Lung (tissue), 12 donors: ENCODE measurements around the gene TSSC4. TPM values are rescaled to one million over a fixed set of nuclear protein-coding genes. Genes with fewer than 3 reads are reported as not detected.
A peak's percentile ranks its signal among the peaks of the same experiment; 100 is the strongest.

Source experiments
- ATAC-seq: fragments of 200-7000 bp; cut with Tn5 transposase; one replicate; pipeline ENCODE4 v1.9.1; 2020; ENCODE audit warnings: moderate number of reproducible peaks; ENCODE audit not compliant: insufficient read depth, low FRiP score
- DNase-seq, 3 donors: peaks; one replicate each; pipeline ENCODE4 v3.0.0-alpha.2; 2013 to 2017
- H3K27ac ChIP-seq, 2 donors: one replicate each; pipeline ENCODE4 v1.5.1; 2013; ENCODE audit warnings: mild to moderate bottlenecking in 2 of 2, moderate library complexity in 2 of 2, control low read depth in 1 of 2, inconsistent platforms in 1 of 2, low read depth in 1 of 2, low read length in 1 of 2
- H3K27me3 ChIP-seq, 3 donors: one replicate each; pipeline ENCODE4 v1.5.1; 2013; ENCODE audit warnings: low read length in 2 of 3; ENCODE audit not compliant: control insufficient read depth in 3 of 3, insufficient read depth in 3 of 3
- H3K36me3 ChIP-seq, 4 donors: one replicate each; pipeline ENCODE4 v1.5.1; 2013; ENCODE audit warnings: low read length in 4 of 4, mild to moderate bottlenecking in 1 of 4, moderate library complexity in 1 of 4; ENCODE audit not compliant: control insufficient read depth in 4 of 4, insufficient read depth in 4 of 4
- H3K4me1 ChIP-seq, 5 donors: one replicate each; pipeline ENCODE4 v1.5.1; 2013; ENCODE audit warnings: low read length in 5 of 5, mild to moderate bottlenecking in 2 of 5, moderate library complexity in 1 of 5; ENCODE audit not compliant: control insufficient read depth in 5 of 5, insufficient read depth in 5 of 5
- H3K4me3 ChIP-seq: one replicate; pipeline ENCODE4 v1.5.1; 2013; ENCODE audit warnings: mild to moderate bottlenecking, control low read depth, moderate library complexity
- H3K9ac ChIP-seq, 2 donors: one replicate each; pipeline ENCODE4 v1.5.1; 2013; ENCODE audit warnings: low read length in 2 of 2, control low read depth in 1 of 2; ENCODE audit not compliant: insufficient read depth in 1 of 2
- H3K9me3 ChIP-seq, 4 donors: one replicate each; pipeline ENCODE4 v1.5.1; 2013; ENCODE audit warnings: low read length in 3 of 4, mild to moderate bottlenecking in 1 of 4, moderate library complexity in 1 of 4; ENCODE audit not compliant: control insufficient read depth in 4 of 4, insufficient read depth in 3 of 4
- WGBS, 2 donors: extraction: QIAGEN DNeasy Blood & Tissue Kit; methylation state at CpG; one replicate each; pipeline ENCODE4 v1.1.7; 2013; 5-methylcytosine and 5-hydroxymethylcytosine counted together
- polyA plus RNA-seq, 2 donors: library from polyadenylated mRNA; stranded (reverse); fragments of 200-250 nt; gene quantifications; one replicate each; pipeline ENCODE4 v1.2.1, GENCODE V29; 2013
- total RNA-seq, 2 donors: library from RNA; depleted of rRNA in 1 of 2; stranded (reverse); fragments of >200 nt in 1 of 2; gene quantifications; one replicate each; pipeline ENCODE4 v1.2.1, GENCODE V29; 2014 to 2021
- TF ChIP-seq, protein P1 (sequence below): IDR thresholded peaks from 2 replicates; pipeline ENCODE4 v1.5.1; 2012; ENCODE audit warnings: mild to moderate bottlenecking; ENCODE audit errors: control extremely low read depth, extremely low read depth
- donor health status: control.
- donor health status: control.
- donor health status: Bipolar disorder and iron deficiency.
- donor health status: healthy.
- donor health status: DM: yes; HTN: yes; CAD: no.

Gene TSSC4
- total and polyA plus RNA-seq, 4 donors, result 25.1 to 56.5 (median 49.8) TPM

DNA sequence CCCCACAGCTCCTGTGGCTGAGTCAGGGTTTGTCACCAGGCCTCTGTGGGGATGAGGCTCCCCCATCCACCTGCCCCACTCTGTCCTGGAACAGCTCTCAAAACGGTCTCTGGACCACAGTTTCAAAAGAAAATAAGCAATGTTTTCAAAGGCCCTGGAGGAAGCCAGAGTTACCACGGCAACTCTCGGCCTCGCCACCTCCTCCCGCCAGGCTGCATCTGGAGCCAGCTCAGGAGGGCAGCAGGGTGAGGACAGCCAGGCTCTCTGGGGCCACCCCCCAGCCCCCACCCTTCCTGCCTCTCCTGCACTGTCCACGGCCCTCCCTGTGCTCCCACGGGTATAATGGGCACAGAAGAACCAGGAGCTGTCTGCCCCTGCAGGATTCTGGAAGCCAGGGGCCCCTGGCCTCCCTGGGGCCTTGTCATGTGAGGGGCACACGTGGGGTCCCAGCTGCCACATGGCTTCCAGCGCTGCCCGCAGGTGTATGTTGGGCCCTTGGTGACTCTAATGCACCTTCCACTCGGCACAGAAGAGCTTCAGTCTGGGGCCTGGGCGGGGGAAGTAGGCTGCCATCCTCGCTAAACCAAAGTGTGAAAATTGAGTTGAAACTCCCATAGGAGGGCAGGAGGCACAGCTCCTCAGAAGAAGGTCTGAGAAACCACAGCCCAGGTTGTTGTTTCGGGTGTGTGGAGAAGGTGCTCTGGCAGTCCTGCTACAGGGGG, 13.1 kb upstream of the TSSC4 start:
- no peak for ATAC-seq

DNA sequence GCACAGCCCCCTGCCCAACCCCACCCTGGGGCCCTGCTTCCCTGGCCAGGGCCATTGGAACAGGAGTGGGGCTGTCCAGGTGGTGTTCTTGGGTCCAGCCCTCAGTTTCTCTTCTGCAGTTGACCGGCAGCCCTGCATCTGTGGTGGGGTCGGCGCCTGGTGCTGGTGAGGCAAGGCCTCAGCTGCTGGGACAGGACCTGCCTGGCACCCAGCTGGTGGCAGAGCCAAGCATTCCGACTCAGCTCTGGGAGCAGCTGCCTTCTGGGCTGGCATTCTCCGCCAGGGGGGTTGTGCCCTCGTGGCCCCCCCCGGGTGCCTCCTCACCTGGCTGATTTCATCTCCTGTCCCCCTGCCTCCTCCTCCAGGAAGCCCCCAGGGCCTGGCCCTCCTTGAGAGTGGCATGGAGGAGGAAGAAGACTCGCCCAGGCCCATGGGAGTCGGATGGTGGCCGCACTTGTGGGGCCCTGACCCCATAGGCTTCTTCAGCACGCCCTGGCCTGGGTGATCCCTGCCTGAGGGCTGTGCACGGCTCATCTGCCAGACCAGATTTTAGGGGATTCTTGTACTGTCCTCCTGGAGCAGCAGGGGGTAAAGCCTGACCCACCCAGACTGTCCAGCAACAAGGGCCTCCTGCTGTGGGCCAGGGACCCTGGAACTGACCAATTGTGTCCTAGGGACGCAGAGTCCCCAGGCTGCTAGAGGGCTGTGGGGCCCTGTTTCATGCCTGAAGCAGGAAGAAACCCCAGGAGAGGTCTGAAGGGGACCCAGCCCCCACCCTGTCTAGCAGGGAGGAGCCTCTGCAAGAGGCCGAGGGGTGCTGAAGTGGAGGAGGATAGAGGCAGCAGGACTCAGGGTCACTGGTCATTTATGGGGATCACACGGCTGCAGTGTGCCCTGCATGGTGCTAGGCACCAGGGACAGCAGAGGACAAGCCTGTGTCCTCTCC, 11.8 kb upstream of the TSSC4 start:
- no peaks in the 10 kb centered on the region for H3K27me3 ChIP-seq
- TF ChIP-seq, protein P1, sequence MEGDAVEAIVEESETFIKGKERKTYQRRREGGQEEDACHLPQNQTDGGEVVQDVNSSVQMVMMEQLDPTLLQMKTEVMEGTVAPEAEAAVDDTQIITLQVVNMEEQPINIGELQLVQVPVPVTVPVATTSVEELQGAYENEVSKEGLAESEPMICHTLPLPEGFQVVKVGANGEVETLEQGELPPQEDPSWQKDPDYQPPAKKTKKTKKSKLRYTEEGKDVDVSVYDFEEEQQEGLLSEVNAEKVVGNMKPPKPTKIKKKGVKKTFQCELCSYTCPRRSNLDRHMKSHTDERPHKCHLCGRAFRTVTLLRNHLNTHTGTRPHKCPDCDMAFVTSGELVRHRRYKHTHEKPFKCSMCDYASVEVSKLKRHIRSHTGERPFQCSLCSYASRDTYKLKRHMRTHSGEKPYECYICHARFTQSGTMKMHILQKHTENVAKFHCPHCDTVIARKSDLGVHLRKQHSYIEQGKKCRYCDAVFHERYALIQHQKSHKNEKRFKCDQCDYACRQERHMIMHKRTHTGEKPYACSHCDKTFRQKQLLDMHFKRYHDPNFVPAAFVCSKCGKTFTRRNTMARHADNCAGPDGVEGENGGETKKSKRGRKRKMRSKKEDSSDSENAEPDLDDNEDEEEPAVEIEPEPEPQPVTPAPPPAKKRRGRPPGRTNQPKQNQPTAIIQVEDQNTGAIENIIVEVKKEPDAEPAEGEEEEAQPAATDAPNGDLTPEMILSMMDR, result no peak
- no peak overlapping the region for H3K4me3 ChIP-seq
- H3K27ac ChIP-seq, result peak overlapping the region; percentile 4 to 68
- no peak overlapping the region for H3K9ac ChIP-seq
- WGBS, 2 donors, result 73 to 85% methylated on average over 15 of the region's 15 CpGs
- H3K4me1 ChIP-seq, result peaks cover 0 to 36% (median 26%) of the 10 kb centered on the region in 5 donors
- H3K9me3 ChIP-seq, result no peaks in the 10 kb centered on the region
- ATAC-seq, result no peak
- H3K36me3 ChIP-seq, result peaks cover 0 to 51% (median 14%) of the 10 kb centered on the region in 4 donors
- DNase-seq, result no peak

More for the DNA sequence above, 13.1 kb upstream of the TSSC4 start:
- Histone ChIP-seq H3K36me3 (peaks cover 0 to 38% (median 15%) of the 10 kb centered on the region in 4 donors), H3K9me3 (no peaks in the 10 kb centered on the region), H3K4me3 (no peak overlapping the region), H3K27me3 (no peaks in the 10 kb centered on the region), H3K9ac (peak overlapping the region in 1 of 2 donors; percentile 11), H3K4me1 (peaks cover under 1 to 49% (median 38%) of the 10 kb centered on the region in 5 donors), H3K27ac (peak overlapping the region in 1 of 2 donors; percentile 62)
- WGBS, 2 donors, result 47 to 53% methylated on average over 14 of the region's 14 CpGs
- TF ChIP-seq, protein P1, result no peak
- peak; percentile 18 to 42 (median 28) for DNase-seq

DNA sequence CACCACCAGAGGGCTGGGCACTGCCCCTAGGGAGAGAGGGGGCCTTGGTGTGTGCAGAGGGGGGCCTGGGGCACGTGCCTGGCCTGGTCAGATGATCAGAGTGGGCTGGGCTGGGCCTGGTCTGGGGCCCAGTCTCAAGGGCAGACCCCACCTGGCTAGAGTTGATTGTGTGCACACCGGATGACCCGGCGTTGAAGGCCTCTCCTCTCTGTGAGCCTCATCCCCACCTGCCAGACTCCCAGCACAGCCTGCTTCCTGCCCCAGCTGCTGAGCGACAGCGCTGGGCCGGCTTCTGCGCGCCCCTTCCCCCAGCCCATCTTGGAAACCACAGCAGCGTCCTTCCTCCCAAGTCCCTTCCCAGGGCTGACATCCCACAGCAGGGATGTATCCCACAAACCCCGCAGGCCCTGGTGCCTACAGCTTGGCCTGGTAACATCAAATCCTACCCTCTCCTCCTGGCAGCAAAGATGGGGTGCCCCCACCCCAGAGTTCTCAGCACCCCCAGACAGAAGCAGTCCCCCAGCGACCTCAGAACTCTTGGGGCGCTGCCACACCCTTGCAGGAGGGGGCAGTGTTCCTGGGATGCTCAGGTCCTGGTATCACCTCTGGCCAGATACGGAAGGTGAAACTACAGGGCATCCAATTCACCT, 11.0 kb upstream of the TSSC4 start:
- Histone ChIP-seq H3K4me1 (peaks cover 0 to 34% (median 23%) of the 10 kb centered on the region in 5 donors), H3K4me3 (no peak overlapping the region), H3K27ac (peak overlapping the region; percentile 5 to 68), H3K27me3 (no peaks in the 10 kb centered on the region), H3K9me3 (no peaks in the 10 kb centered on the region), H3K36me3 (peaks cover 0 to 59% (median 18%) of the 10 kb centered on the region in 4 donors), H3K9ac (no peak overlapping the region)
- peak in 1 of 3 donors; percentile 9 for DNase-seq
- TF ChIP-seq, protein P1, result no peak
- WGBS, 2 donors, result 35 to 46% methylated on average over 14 of the region's 14 CpGs
- ATAC-seq, result no peak
